ENCODE data around the gene PRLH.
"Not testable (repeated sequence)": the region's sequence is repeated elsewhere in the genome, so short reads cannot be mapped to it uniquely, and the experiment has no call there.

Gene PRLH

DNA sequence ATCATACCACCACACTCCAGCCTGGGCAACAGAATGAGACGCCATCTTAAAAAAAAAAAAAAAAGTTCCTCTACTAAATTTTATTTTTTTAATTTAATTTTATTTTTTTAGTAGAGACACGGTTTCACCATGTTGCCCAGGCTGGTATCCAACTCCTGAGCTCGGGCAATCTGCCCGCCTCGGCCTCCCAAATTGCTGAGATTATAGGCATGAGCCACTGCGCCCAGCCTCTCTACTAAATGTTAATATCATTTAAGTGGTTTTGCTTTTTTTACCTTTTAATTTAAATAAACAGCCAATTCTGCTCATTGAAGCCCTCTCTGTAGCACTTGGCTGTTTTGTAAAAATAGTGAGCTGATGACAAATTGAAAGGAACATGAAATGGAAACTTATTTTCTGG, 15.0 kb downstream of the PRLH start:
- DNase-seq, result no peak

GRCh38 chr2:237581751-237582746, 15.7 kb downstream of the PRLH start:
- DNase-seq, result peak in 35 of 56 donors; percentile 9 to 68 (median 33)

GRCh38 chr2:237583385-237584295, 17.3 kb downstream of the PRLH start:
- no peak for DNase-seq

DNA sequence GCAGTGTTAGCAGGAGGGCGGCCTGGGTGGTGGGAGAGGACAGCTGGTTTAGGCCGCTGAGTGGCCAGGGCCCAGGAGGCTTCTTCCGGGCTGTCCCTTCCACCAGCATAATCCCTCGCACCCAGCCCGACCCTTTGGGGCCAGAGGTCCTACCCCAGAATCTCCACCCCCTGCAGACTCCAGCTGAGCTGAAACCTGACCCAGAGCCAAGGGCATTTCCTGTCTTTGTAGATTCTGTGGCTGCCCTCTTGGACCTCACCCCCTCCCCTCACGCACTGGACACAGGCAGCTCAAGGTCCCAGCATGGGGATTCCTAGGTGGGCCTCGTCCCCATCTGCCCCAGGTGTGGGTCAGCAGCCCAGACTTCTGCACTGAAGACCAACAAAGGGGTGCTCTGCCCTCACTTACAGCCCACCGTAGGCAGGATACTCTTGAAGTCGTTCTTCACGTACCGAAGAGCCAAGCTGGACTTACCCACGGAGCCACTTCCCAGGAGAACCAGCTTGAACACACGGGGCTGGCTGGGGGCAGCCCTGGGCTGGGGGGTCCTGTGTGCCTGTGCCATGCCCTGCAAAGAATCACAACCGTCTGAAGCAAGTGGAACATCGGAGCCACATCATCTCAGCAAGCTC, 19.3 kb downstream of the PRLH start:
- DNase-seq, result no peak

- DNase-seq, result no peak
Measured at GRCh38 chr2:237588044-237588696, 21.8 kb downstream of the PRLH start.

- DNase-seq, result no peak
Measured at GRCh38 chr2:237590272-237591140, 24.1 kb downstream of the PRLH start, which contains the start of gene RAB17. RAB17 (minus strand) TSS chr2:237590734; CDS start chr2:237586154, 4,580 bp downstream.

DNA sequence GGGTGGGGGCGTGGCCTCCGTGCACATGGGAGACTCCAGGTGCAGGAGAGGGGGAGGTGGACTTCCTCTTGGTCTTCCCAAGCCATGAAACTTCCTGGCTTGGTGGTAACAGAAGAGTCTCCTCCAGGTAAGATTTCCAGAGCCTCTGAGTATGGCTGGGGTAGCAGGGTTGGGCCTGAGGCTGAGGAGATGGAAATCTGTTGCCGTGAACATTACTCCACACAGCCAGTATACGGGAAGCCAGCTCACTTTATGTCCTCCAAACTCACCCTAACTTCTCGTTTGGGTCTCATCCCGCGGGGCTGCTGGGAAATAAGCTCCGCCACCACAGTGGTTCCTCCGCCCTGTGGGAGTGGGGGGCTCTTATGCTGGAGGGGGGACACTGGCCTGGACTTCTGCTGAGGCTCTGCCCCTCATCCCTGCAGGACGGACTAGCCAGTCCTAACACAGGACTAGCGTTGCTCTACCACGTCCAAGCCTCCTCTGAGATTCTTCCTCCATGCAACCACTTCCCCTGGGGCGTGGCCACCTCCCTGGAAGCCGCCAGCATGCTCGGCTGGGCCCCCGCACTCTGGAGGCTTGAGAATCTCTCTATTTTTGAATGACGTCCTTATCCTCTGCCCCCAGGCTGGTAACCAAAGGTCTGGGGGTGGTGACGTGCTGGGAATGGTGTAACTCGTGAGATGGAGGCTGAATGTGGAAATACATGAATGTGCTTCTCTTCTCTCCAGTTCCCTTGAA, 24.9 kb downstream of the PRLH start:
- no peak for DNase-seq

DNA sequence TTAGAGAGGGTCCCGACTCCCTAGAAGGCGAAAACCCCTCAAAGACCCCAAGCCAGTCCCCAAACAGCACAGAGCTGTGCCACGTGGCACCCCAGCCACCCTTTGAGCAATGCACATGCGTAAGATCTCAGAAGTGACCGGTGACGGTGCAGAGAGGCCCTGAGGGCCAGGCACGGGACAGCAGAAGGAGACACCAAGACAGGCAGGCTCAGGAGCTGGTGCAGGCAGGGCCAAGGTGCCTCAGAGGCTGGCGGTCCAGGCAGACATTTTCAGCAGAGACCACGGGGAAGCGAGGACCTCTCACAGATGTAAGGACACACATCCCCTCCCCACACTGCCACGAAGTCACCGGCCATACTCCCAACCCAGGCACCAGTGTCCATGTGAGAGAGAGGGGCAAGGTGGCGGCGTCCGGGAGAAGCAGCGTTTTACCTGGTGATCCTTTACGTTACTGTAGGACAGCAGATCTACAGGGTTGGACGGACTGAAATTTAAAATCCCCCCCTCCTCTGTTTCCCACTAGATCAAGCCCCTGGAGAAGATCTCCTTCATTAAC, 26.1 kb downstream of the PRLH start:
- no peak for DNase-seq

GRCh38 chr2:237593036-237593435, 26.7 kb downstream of the PRLH start:
- no peak for DNase-seq

GRCh38 chr2:237593596-237594320, 27.4 kb downstream of the PRLH start:
- no peak for DNase-seq

GRCh38 chr2:237594514-237594871, 28.1 kb downstream of the PRLH start:
- no peak for DNase-seq

DNA sequence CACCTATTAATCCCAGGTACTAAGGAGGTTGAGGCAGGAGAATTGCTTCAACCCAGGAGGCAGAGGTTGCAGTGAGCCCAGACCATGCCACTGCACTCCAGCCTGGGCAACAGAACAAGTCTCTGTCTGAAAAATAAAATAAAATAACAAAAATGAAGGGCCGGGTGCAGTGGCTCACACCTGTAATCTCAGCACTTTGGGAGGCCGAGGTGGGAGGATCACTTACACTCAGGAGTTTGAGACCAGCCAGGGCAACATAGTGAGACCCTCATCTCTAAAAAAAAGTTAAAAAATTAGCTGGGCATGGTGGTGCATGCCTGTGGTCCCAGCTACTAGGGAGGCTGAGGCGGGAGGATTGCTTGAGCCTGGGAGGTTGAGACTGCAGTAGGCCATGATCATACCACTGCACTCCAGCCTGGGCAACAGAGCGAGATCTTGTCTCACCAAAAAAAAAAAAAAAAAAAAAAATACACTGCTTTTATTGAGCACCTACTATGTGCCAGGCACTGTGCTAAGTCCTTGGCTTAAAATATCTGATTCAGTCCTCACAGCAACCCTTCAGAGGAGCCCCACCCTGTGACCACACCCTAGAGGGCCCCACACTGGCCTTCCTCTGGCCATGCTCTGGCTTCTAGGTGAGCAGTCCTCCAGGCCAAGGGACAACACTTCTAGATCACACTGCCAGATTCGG, 29.6 kb downstream of the PRLH start:
- DNase-seq, result not testable (repeated sequence)

- DNase-seq, result no peak
Measured at GRCh38 chr2:237596520-237597195, 30.3 kb downstream of the PRLH start.

DNA sequence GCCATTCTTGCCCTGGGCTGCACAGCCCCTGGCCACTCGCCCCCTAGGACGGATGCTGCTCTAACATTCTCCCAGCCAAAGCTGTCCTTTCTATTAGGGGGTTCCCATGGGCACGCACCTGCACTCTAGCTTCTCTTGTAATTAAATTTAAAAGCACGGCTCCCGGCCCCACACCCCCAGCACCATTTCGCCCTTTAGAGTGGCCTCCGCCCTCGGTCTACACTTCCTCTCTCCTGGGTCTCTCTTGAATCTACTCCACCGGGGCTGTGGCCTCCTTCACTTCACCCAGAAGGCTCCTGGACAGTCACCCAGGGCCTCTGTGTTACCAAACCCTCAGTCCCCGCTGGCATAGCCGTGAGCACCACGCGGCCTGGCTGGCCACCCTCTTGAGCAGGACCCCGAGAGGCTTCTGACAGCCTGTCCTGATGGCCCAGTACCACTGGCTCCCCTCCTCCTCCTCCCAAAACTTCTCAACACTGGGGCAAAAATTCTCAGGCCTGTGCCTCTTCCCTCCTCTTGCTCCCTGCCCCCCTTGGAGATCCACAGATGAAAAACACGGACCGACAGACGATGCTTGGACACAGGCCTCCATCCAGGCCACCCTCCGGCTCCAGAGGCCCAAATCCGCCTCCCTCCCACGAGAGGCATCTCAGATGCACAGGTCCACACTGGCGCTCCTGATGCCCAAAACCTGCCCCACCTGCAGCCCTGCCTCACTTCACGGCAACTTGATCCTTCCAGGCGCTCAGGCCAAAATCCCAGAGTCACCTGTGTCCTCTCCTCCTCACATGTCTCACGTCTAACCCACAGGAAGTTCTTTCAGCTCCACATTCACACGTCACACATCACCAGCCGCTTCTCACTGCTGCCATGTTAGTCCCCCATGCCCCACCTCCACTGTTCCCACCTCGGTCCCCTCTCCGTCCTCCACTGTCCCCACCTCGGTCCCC, 31.1 kb downstream of the PRLH start:
- no peak for DNase-seq

GRCh38 chr2:237598468-237599208, 32.3 kb downstream of the PRLH start:
- DNase-seq, result no peak

Data from amygdala (tissue), 56 donors.